ENCODE data around the gene DPP8.
A peak's percentile ranks its signal among the peaks of the same experiment; 100 is the strongest.
"Not testable (repeated sequence)": the region's sequence is repeated elsewhere in the genome, so short reads cannot be mapped to it uniquely, and the experiment has no call there.

Gene DPP8

GRCh38 chr15:65400760-65401610, 116.5 kb downstream of the DPP8 start:
- no peak overlapping the region for H3K4me3 ChIP-seq (ENCODE audit: low read length)
- DNase-seq (ENCODE audit: low read depth): peak; percentile 83

GRCh38 chr15:65399997-65400396, 117.5 kb downstream of the DPP8 start:
- DNase-seq (ENCODE audit: low read depth): no peak

More at GRCh38 chr15:65400760-65401610, 116.5 kb downstream of the DPP8 start:
- H3K9me3 ChIP-seq (ENCODE audit: control insufficient read depth, low read length): no peaks in the 10 kb centered on the region
- H3K4me1 ChIP-seq (ENCODE audit: control insufficient read depth, insufficient read depth, low read length): peaks cover 12% of the 10 kb centered on the region
- H3K27me3 ChIP-seq (replicated peaks; ENCODE audit: control insufficient read depth, insufficient read depth, low read length): no peaks in the 10 kb centered on the region
- no peaks in the 10 kb centered on the region for H3K36me3 ChIP-seq (ENCODE audit: control insufficient read depth, insufficient read depth, low read length, severe bottlenecking)
- H3K9ac ChIP-seq (ENCODE audit: low read length): no peak overlapping the region

GRCh38 chr15:65399001-65399706, 118.3 kb downstream of the DPP8 start:
- no peak overlapping the region for H3K4me3 ChIP-seq (ENCODE audit: low read length)
- no peaks in the 10 kb centered on the region for H3K36me3 ChIP-seq (ENCODE audit: control insufficient read depth, insufficient read depth, low read length, severe bottlenecking)
- DNase-seq (ENCODE audit: low read depth): no peak
- H3K9me3 ChIP-seq (ENCODE audit: control insufficient read depth, low read length): no peaks in the 10 kb centered on the region
- peaks cover 7% of the 10 kb centered on the region for H3K27me3 ChIP-seq (replicated peaks; ENCODE audit: control insufficient read depth, insufficient read depth, low read length)
- no peak overlapping the region for H3K9ac ChIP-seq (ENCODE audit: low read length)
- peaks cover 12% of the 10 kb centered on the region for H3K4me1 ChIP-seq (ENCODE audit: control insufficient read depth, insufficient read depth, low read length)

More at GRCh38 chr15:65399997-65400396, 117.5 kb downstream of the DPP8 start:
- H3K27me3 ChIP-seq (replicated peaks; ENCODE audit: control insufficient read depth, insufficient read depth, low read length): peaks cover 5% of the 10 kb centered on the region
- H3K9ac ChIP-seq (ENCODE audit: low read length): no peak overlapping the region
- H3K4me1 ChIP-seq (ENCODE audit: control insufficient read depth, insufficient read depth, low read length): peaks cover 12% of the 10 kb centered on the region
- H3K4me3 ChIP-seq (ENCODE audit: low read length): no peak overlapping the region
- H3K36me3 ChIP-seq (ENCODE audit: control insufficient read depth, insufficient read depth, low read length, severe bottlenecking): no peaks in the 10 kb centered on the region
- no peaks in the 10 kb centered on the region for H3K9me3 ChIP-seq (ENCODE audit: control insufficient read depth, low read length)

DNA sequence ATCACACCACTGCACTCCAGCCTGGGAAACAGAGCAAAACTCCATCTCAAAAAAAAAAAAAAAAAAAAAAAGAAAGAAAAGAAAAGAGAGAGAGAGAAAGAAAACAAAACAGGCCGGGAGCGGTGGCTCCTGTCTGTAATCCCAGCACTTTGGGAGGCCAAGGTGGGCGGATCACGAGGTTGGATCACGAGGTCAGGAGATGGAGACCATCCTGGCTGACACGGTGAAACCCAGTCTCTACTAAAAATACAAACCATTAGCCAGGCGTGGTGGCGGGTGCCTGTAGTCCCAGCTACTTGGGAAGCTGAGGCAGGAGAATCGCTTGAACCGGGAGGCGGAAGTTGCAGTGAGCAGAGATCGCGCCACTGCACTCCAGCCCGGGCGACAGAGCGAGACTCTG, 119.0 kb downstream of the DPP8 start:
- H3K9ac ChIP-seq (ENCODE audit: low read length); H3K4me3 ChIP-seq (ENCODE audit: low read length); H3K9me3 ChIP-seq (ENCODE audit: control insufficient read depth, low read length); DNase-seq (ENCODE audit: low read depth); H3K36me3 ChIP-seq (ENCODE audit: control insufficient read depth, insufficient read depth, low read length, severe bottlenecking): not testable (repeated sequence)
- peaks cover 12% of the 10 kb centered on the region for H3K4me1 ChIP-seq (ENCODE audit: control insufficient read depth, insufficient read depth, low read length)
- peaks cover 14% of the 10 kb centered on the region for H3K27me3 ChIP-seq (replicated peaks; ENCODE audit: control insufficient read depth, insufficient read depth, low read length)

DNA sequence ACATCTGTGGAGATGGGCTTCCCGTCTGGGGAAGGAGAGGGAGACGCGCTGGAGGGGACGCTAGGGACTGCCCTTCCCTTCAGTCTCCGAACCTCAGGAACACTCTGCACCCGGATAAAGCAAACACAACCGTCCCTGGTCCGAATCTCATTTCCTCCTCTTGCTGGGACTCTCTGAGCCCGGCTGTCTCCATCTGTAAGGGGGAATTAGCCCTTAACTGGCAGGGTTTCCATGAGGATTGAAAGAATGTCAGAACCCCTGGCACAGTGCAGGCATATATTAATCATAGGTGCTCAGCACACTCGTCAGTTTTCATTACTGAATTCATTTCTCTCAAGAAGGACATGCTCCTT, 120.5 kb downstream of the DPP8 start:
- no peaks in the 10 kb centered on the region for H3K9me3 ChIP-seq (ENCODE audit: control insufficient read depth, low read length)
- DNase-seq (ENCODE audit: low read depth): no peak
- no peak overlapping the region for H3K4me3 ChIP-seq (ENCODE audit: low read length)
- H3K4me1 ChIP-seq (ENCODE audit: control insufficient read depth, insufficient read depth, low read length): peaks cover 12% of the 10 kb centered on the region
- H3K27me3 ChIP-seq (replicated peaks; ENCODE audit: control insufficient read depth, insufficient read depth, low read length): peaks cover 25% of the 10 kb centered on the region
- H3K36me3 ChIP-seq (ENCODE audit: control insufficient read depth, insufficient read depth, low read length, severe bottlenecking): no peaks in the 10 kb centered on the region
- H3K9ac ChIP-seq (ENCODE audit: low read length): no peak overlapping the region

DNA sequence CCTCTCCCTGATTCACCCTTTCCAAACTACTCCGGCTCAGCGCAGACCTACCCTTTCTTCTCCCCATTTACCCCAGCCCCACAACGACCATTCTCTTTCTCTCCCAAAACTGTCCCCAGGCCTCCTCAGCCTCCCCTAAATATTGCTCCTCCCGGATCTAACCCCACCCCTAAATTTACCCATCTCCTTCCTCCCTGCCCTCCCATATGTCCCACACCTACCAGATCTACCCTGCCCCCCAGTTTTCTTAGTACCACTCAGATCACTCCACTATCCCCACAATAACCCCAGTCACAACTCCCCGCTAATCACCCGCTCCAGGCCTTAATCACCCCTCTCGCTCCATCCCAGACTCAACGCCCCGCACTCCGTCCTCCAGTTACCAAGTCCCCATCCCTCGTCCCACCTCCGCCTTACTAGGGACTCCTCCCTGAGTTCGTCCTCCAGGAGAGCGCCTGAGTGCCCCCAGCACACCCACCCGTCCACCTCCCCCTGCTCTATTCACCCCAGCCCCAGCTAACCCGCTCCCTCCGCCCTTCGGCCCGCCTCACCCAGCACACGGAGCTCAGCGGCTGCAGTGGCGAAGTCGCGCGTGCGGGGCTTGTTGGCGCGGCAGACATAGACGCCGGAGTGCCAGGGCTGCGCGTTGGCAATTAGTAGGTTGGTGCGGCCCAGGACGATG, 121.1 kb downstream of the DPP8 start:
- Histone ChIP-seq H3K4me3 (ENCODE audit: low read length) (no peak overlapping the region), H3K27me3 (replicated peaks; ENCODE audit: control insufficient read depth, insufficient read depth, low read length) (peaks cover 25% of the 10 kb centered on the region), H3K36me3 (ENCODE audit: control insufficient read depth, insufficient read depth, low read length, severe bottlenecking) (no peaks in the 10 kb centered on the region), H3K9me3 (ENCODE audit: control insufficient read depth, low read length) (no peaks in the 10 kb centered on the region), H3K9ac (ENCODE audit: low read length) (no peak overlapping the region), H3K4me1 (ENCODE audit: control insufficient read depth, insufficient read depth, low read length) (peaks cover 12% of the 10 kb centered on the region)
- no peak for DNase-seq (ENCODE audit: low read depth)

DNA sequence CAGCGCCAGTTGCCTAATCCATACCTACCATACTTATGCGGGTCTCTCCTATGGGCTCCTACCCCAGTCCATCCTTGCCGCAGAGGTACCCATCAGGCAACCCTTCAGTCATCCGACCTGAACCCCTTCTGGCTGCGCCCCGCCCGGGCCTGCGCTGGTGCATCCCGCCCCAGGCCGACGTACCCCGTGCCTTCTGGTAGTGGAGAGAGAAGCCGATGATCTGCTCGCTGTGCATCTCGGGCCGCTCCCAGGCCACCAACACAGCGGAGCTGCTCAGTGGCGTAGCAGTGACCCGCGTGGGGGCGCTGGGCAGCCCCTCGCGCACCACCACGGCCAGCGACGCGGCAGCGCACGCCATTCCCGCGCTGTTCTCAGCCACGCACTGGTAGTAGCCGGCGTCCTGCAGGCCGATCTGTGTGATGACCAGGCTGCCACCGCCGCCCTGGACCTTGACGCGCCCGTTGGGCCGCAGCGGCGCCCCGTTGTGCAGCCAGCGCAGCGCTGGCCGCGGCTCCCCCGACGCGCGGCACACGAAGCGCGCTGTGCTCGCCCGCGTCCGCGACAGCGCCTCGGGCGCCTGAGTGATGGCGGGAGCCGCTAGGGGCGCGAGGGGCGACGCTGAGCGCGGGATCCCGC, 121.8 kb downstream of the DPP8 start:
- peaks cover 8% of the 10 kb centered on the region for H3K4me1 ChIP-seq (ENCODE audit: control insufficient read depth, insufficient read depth, low read length)
- H3K27me3 ChIP-seq (replicated peaks; ENCODE audit: control insufficient read depth, insufficient read depth, low read length): peaks cover 25% of the 10 kb centered on the region
- H3K9ac ChIP-seq (ENCODE audit: low read length): no peak overlapping the region
- no peak overlapping the region for H3K4me3 ChIP-seq (ENCODE audit: low read length)
- DNase-seq (ENCODE audit: low read depth): no peak
- no peaks in the 10 kb centered on the region for H3K36me3 ChIP-seq (ENCODE audit: control insufficient read depth, insufficient read depth, low read length, severe bottlenecking)
- H3K9me3 ChIP-seq (ENCODE audit: control insufficient read depth, low read length): no peaks in the 10 kb centered on the region

DNA sequence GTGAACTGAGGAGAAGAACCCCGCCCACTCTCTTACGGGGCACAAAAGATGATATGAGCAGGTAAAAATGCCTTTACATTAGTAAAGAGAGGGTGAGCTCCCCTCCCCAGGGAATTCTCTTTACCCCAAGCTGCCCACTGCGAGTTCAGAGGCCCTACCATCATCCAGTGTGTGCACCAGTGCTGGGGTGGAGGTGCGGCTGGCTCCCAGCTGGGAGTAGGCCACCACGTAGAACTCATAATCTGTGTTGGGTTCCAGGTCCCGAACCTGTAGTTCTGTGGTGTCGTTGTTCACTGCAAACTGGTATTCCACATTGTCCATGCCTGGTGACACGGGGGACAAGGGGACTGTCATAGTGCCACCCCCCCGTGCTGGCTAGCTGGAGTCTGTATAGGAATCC, 122.6 kb downstream of the DPP8 start:
- Histone ChIP-seq H3K36me3 (ENCODE audit: control insufficient read depth, insufficient read depth, low read length, severe bottlenecking) (no peaks in the 10 kb centered on the region), H3K4me1 (ENCODE audit: control insufficient read depth, insufficient read depth, low read length) (peaks cover 8% of the 10 kb centered on the region), H3K27me3 (replicated peaks; ENCODE audit: control insufficient read depth, insufficient read depth, low read length) (peaks cover 31% of the 10 kb centered on the region), H3K4me3 (ENCODE audit: low read length) (no peak overlapping the region), H3K9ac (ENCODE audit: low read length) (no peak overlapping the region), H3K9me3 (ENCODE audit: control insufficient read depth, low read length) (no peaks in the 10 kb centered on the region)
- DNase-seq (ENCODE audit: low read depth): no peak

- Histone ChIP-seq H3K9ac (ENCODE audit: low read length) (no peak overlapping the region), H3K4me1 (ENCODE audit: control insufficient read depth, insufficient read depth, low read length) (peaks cover 6% of the 10 kb centered on the region), H3K27me3 (replicated peaks; ENCODE audit: control insufficient read depth, insufficient read depth, low read length) (peaks cover 36% of the 10 kb centered on the region), H3K4me3 (ENCODE audit: low read length) (no peak overlapping the region), H3K36me3 (ENCODE audit: control insufficient read depth, insufficient read depth, low read length, severe bottlenecking) (no peaks in the 10 kb centered on the region), H3K9me3 (ENCODE audit: control insufficient read depth, low read length) (no peaks in the 10 kb centered on the region)
- DNase-seq (ENCODE audit: low read depth): no peak
These were observed 123.2 kb downstream of the DPP8 start for GRCh38 chr15:65394280-65394789.

DNA sequence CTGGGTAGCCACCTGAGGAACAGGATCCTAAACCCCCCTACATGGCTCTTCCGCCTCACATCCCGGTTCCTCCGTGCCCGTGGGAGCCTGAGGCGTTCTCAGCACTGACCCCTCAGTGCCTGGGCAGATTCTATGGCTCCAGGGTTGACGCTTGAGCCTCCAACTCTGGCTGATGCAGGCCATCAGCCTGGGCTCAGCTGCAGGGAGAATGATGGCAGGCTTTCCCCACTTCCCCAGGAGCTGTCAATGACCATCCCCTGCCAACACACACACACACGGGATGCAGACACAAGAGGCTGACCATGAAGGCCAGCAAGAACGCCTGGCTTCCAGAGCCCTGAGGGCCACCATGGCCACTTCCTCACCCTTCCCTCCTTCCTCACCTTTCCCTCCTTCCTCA, 123.9 kb downstream of the DPP8 start:
- no peaks in the 10 kb centered on the region for H3K36me3 ChIP-seq (ENCODE audit: control insufficient read depth, insufficient read depth, low read length, severe bottlenecking)
- no peaks in the 10 kb centered on the region for H3K9me3 ChIP-seq (ENCODE audit: control insufficient read depth, low read length)
- H3K9ac ChIP-seq (ENCODE audit: low read length): no peak overlapping the region
- H3K4me3 ChIP-seq (ENCODE audit: low read length): no peak overlapping the region
- no peaks in the 10 kb centered on the region for H3K4me1 ChIP-seq (ENCODE audit: control insufficient read depth, insufficient read depth, low read length)
- peaks cover 40% of the 10 kb centered on the region for H3K27me3 ChIP-seq (replicated peaks; ENCODE audit: control insufficient read depth, insufficient read depth, low read length)
- no peak for DNase-seq (ENCODE audit: low read depth)

DNA sequence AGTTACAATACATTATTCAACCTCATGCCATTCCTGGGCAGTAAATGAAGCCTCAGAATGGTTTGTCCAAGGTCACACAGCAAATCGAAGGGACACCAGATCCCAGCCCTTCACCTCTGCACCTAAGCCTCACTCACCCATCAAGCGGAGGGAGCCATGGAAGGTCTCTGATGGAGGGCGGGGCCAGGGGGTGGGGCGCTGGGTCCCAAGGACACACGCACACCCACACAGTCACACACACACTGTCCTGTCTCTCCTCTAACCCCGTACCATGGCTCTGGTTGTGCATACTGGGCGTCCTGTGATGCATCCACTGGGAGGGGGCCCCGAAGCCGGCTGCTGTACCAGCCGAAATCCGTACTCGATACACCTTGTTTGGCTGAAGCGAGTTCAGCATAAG, 124.4 kb downstream of the DPP8 start:
- Histone ChIP-seq H3K9me3 (ENCODE audit: control insufficient read depth, low read length) (no peaks in the 10 kb centered on the region), H3K27me3 (replicated peaks; ENCODE audit: control insufficient read depth, insufficient read depth, low read length) (peaks cover 44% of the 10 kb centered on the region), H3K36me3 (ENCODE audit: control insufficient read depth, insufficient read depth, low read length, severe bottlenecking) (no peaks in the 10 kb centered on the region), H3K9ac (ENCODE audit: low read length) (no peak overlapping the region), H3K4me1 (ENCODE audit: control insufficient read depth, insufficient read depth, low read length) (no peaks in the 10 kb centered on the region), H3K4me3 (ENCODE audit: low read length) (no peak overlapping the region)
- DNase-seq (ENCODE audit: low read depth): no peak

Data from adipocyte (in vitro differentiated cells).